DMS153 (cell line): ENCODE measurements around the gene FRMPD2.
"Not testable (repeated sequence)": the region's sequence is repeated elsewhere in the genome, so short reads cannot be mapped to it uniquely, and the experiment has no call there.

Source experiments
- DNase-seq: peaks from one replicate; lab custom pipeline; 2025; lab: John Stamatoyannopoulos, UW

The FRMPD2 gene

DNA sequence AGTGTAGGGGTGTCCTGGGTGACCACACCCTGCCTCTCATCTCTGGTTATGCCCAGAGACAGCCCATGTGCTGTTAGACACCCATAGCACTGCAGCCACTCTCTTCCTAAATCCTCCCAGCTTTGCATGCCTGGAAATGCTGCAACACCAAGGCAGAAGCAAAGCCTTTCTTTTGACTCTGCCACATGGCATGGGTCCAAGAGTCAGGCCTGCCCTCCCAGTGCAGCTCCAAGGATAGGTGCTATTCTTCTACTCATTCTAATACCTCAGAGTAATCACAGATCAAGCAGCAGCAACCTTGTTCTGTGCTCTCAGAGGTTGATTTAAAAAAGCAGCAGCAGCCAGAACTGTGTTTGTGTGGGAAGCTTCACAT is 23.4 kb downstream of the FRMPD2 start:
- DNase-seq, result peak; percentile 80

DNA sequence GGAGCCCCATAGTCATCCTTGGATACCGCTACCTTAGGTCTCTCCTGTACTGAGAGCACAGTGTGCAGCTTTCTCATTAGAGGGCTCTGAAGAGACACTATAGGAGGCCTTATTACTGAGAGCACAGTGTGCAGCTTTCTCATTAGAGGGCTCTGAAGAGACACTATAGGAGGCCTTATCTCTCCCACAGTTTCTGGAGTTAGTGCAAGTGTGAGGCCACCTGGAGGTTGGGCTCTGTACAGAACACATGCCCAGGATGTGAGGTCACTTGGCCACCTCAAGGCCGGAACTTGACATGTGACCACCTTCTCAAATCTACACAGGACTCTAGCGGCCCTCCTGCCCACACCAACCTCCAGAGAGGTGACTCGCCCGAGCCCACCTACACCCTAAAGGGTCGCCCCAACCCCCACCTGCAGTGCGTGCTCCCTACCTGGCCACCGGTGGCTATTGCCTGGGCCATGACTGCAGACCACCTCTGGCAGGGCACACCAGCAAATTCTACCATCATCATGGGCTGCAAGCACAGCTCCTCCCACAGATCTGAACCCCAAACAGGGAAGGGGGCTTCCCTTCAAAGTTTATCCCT is 24.6 kb downstream of the FRMPD2 start:
- no peak for DNase-seq

DNA sequence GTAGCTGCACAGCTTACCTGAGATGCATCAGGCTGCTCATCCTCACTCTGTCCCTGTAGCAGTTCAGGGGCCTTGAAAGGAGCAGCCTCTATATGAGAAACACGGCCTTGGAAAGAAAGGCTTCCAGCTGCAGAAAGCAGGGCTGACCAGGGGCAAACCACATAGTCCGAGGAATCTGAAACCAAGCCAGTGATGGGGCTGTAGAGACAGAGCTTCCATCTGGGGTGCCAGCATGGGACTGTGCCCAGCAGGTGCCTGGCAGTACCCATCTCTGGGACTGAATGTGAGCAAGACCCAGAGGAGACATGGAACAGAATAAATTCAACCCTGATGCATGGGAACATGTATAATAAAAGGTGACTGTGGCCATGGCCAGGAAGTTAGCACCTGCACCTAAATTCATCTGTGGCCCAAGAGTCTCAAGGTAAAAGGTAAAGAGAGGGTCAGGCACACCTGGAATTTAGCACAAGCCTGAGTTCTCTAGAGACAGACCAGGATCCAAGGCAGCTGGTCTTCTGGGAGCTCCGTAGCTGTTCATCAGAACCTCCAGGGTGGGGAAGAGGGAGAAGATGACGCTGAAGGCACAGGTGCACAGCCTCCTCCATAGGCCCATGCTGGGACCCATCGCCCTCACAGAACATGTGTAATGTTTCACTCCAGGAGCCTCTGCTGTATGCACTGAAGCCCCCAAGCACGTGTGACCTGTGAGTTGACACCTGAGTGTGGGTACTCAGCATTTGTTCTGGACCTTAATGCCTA is 25.3 kb downstream of the FRMPD2 start:
- DNase-seq, result no peak

DNA sequence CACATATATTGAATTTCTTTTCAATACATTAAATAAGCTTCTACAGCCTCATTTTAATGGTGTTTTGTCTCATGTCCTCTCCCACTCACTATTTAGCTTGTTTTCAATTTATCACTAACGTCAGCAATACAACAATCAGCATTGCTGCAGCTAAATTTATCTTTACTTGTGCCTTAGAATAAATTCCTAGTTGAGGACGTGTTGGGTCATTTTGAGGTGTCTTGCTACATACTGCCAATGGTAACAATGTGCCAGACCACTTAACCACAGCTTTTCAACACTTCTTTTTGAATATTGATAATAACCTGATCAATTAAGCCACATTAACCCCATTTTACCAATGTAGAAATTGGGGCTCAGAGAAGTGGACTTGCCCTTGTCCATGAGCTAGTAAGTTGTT is 26.0 kb downstream of the FRMPD2 start:
- no peak for DNase-seq

DNA sequence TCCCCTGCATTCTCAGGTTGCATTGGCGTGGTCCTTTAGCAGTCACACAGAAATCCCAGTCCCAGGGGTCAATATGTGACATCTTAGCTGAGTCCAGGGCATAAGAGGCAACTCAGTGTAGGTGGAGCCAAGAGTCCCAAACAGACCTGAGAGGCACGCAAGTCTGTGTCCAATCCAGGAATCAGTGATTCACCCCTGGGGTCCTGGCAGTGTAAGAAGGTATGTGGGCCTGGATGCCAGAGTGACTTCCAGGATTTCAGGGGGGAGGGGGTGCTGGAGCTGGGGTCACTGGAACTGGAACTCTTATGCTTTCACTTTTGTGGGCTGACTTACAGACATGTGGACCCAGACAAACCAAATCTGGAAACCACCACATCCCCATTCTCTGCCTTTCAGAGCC is 26.8 kb downstream of the FRMPD2 start:
- no peak for DNase-seq

DNA sequence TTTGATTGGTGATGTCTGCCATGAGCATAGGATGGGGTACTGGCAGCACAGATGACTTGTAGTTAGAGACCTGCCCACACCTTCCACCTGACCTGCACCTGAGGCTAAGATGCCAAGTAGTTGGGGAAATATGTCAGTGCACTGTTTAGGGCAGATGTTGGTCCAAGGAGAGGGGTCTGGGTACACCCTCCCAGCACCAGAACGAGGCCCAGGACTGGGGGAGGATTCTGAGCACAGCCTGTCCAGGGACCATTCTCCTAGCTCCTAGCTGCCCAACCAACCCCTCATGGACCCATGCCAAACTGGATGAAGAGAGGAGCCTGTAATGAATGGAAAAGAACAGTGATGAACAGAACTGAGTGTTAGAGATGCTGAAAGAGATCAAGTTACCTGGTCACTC is 28.0 kb downstream of the FRMPD2 start:
- no peak for DNase-seq

DNA sequence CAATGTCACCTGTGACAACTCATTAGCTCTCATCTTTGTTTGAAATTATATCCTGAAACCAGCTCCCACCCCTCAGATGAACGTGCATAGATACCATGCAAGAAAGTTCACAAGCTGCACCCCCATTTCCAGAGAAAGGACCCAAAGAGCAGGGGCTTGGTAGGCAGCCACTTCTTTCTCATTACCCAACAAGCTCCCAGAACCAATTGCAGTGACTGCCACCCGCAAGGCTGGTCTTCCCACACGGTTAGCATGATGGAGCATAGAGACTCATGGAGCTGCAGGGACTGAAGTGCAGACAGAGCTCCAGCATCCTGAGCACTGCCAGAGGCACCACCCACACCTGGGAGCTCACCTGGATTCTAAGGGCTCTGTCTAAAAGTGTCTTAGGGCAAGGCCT is 28.5 kb downstream of the FRMPD2 start:
- DNase-seq, result no peak

DNA sequence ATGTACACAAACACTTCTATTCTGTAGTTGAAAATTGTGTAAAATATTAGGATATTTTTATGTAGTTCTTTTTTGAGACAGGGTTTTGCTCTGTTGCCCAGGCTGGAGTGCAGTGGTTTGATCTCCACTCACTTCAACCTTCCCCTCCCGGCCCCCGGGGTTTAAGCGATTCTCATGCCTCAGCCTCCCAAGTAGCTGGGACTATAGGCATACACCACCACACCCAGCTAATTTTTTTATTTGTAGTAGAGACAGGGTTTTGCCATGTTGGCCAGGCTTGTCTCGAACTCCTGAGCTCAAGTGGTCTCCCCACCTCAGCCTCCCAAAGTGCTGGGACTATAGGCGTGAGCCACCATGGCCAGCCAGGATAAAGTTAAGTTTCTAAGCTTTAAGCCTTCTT is 30.6 kb downstream of the FRMPD2 start:
- not testable (repeated sequence) for DNase-seq

DNA sequence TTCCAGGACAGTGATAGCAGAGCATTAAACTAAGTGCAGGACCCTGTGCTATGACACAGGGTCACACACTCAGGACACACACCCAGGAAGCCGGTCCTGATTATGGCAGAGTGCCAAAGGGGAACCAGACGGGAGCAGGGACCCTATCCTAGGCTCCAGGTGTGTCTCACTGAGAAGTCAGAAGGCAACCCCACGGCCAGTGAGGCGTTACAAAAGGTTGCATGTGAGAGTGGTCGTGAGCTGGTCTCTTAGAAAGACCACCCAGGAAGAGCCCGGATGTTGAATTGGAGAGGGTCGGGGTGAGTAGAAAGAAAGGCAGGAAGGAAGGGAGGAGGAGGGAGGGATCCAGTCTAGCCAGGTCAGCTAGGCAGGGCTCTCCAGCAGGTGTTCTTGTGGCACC is 31.0 kb downstream of the FRMPD2 start:
- peak; percentile 40 for DNase-seq

DNA sequence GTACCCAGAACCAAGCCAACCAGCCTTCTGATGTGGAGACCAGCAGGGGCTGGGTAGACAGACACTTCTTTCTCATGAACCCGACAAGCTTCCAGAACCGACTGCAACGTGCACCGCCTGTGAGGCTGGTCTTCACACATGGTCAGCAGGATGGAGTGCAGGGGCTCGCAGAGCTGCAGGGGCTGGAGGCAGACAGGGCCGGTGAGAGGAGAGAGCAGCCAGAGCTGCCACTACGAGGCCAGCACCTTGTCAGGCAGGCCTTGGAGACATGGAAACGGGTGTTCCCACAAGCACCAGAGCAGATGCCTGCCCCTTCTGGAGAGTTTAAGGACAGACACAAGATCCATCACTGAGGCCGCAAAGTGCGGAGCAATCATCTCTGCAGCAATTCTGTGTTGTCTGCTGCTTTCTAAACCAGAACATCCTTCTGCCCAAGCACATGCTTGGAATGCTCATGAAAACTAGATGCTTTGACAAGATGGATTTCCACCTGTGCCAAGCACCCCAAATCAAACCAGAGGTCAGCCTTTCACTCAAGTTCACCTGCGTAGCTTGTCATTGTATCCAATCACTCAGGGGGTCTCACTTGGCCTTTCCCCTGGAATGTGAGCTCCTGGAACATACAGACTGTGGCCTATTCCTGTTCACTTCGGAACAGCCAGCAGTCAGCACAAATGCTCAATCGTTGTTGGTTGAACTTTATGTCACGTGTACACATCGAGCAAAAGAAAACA is 32.2 kb downstream of the FRMPD2 start:
- no peak for DNase-seq

DNA sequence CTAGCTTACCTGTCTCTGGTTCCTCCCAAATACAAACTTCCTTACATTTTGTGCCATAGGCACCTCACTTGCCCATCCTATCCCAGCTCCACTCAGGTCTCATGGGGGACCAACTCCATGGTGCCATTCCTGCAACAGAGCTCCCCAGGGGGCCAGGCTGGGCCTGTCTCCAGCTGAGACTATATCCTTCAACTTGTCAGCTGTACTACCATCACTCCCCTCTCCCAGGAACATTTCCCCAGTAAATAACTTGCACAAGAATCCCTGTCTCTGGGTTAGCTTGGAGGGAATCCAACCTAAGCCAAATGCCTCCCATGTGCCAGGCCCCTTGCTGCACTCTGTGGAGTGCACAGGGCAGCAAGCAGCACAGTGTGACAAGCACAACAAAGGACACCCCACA is 33.2 kb downstream of the FRMPD2 start:
- no peak for DNase-seq

DNA sequence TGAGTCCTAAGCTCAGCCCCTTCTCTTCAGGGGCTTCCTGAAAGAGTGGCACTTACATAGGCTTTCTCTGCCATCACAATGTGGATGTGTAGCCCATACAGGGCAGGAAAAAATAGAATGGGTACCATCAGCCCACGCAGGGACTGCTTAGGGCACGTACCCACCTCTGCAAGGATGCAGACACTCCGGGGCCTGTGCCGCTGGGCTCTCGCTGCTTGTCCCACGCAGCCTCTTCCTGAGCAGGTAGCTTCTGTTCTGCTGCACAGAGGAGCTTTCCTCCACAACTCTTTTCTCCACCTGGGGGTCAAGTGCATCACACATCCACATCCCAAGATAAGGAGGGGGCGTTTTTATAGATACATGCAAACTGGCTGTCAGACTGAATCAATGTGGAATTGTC is 34.3 kb downstream of the FRMPD2 start:
- DNase-seq, result no peak

DNA sequence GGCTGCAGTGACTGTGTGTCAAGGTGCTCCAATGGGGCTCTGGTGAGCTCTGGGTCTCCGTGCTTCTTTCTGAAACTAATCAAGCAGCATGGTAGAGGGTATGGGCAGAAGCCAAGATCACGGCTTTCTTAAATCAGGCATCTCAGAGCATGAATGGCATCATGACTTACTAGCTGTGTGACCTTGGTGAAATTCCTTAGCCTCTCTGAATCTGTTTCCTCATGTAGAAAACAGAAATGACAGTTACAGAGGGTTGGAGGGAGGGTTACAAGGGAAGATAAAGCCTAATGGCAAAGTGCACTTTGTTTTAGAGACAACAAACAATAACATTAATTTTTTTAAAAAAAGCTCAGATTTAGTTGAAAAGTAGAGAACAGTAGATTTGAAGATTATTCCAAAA is 34.9 kb downstream of the FRMPD2 start:
- no peak for DNase-seq

DNA sequence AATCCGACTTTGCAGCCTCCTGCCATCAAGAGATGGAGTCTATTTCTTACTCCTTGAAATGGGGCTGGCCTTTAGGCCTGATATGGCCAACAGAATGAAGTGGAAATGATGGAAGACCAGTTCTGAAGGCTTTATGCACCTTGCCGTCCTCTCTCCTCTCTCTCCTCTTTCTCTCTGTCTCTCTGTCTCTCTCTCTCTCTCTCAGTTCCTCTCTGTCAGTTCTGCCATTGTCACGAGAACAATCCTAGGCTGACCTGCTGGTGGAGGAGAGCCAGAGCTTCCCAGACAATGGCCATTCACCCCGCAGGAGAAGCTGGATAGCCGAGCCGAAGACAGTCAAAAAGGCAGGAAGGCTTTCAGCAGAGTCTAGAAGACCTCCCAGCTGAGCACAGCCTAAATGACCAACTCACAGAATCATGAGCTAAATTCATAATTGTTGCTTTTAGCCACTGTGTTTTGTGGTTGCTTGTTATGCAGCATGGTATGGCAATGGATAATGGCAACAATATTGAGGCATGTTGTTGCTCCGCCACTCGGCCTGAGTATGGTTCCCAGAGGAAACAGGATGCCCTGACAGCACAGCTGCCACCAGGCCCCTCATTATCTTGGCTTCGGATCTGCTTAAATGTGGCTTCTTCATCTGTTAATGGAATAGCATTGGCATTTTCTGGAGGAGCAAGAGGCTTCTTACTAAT is 35.5 kb downstream of the FRMPD2 start:
- no peak for DNase-seq

DNA sequence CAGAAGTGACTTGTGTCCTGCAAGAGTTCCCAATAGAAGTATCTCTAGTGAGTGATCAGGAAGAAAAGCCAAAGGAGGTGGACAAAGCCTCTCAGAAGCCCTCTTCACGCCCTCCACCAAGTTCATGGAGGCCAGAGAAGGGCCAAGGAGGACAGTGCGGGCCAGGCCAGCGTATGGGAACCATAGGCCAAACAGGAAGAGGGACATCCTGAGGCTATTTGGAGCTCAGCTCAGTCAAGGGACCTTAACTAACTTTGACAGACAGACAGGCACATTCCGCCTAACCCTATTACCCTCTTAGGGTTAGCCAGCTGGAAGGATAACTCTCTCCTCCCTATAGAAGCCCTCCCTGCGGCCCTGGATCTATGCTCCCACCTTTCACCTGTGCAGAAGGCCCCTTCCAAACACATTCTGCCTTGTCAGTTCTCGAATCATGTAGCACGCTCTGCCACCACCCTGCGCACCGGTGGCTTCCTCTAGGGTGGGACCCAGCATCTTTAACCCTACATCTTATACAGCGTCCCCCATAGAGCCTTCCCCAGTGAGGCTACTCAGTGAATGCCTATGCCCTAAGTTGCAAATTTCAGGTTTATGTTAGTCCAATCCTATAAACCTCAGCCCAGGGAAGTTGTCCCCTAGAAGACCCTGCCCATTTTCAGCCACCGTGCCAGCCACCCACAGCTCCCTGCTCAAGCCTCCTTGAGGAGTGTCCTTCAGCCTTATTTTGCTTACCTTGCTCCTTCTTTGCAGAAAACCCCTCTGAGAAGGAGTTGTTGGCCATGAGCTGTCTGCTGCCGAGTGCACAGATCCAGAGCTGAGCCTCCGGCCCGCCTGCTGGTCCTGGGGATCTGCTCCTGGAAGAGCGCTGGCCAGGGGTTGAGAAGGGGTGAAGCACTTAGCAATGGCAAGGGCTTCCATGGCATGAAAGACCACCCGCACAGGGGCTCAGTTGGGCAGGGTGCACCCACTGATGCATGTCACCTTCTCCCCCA is 36.9 kb downstream of the FRMPD2 start:
- DNase-seq, result no peak

DNA sequence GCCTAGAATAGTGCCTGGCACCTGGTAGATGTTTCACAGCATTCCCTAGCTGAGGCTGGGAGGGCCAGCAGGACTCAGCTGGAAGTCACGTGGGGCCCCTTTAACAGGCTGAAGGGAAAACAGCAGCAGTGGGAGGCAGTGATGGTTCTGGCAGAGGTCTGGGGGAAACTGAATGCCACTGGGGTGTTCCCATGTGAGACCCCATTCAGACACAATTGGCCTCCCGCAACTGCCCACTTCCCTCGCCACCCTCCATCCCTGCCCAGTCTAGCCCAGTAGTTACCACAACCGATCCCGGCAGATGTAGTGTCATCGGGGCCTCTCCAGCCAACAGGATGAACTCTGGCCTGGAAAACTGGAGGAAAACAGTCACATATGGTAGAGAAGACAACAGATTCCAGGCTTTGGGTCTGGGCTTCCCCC is 38.3 kb downstream of the FRMPD2 start:
- DNase-seq, result no peak

DNA sequence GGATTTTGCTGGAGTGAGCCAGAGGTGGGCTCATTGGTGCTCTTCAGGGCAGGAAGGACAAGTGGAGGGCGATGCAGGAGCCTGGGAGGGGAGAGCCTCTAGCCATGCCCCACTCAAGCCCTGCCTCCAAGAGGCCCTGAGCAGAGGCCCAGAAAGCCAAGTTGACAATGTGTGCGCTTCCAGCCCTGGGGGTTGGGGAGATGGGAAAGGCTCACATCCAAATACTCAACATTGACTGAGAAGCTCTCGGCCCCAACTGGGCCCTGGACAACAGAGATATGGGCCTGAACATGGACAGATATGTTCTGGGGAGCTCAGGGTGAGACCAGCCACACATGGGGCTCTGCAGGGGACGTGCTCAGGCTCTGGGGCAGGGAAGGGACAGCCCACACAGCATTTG is 39.0 kb downstream of the FRMPD2 start:
- DNase-seq, result no peak

DNA sequence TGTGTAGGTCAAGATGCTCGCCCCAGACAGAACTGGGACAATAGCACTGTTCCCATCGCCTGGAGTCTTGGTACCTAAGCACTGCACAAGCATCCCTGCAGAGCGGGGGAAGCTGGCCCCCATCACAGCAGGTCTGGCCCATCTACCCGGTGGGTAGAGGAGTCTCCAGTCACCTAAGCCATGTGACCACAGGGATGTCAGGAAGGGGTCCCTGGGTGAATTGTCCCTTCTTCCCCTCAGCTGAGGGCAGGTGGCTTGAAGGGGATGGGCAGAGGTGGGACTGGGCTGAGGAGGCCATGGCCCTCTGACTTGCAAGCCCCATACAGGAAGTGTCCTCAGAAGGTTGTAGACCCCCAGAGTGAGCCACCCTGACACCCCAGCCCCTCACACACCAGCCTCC is 39.7 kb downstream of the FRMPD2 start:
- DNase-seq, result no peak

DNA sequence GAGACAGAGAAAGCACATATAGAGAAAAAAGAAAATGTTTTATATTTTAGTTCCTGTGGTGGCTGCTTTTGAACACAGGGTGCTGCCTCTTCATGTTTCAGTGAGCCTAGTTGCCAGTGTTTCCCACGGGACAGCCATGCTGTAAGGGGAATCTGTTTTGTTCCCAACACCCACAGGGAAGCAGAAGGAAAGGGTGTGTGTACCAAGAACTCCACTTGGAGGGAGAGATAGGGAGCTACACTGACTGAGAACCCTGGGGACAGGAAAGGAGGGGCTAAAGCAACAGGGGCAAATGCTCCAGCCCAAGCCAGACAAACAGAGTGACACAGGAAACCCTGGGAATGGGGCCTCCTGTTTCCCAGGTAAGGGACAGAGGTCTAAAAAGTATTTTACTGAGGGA is 40.2 kb downstream of the FRMPD2 start:
- DNase-seq, result peak; percentile 35

DNA sequence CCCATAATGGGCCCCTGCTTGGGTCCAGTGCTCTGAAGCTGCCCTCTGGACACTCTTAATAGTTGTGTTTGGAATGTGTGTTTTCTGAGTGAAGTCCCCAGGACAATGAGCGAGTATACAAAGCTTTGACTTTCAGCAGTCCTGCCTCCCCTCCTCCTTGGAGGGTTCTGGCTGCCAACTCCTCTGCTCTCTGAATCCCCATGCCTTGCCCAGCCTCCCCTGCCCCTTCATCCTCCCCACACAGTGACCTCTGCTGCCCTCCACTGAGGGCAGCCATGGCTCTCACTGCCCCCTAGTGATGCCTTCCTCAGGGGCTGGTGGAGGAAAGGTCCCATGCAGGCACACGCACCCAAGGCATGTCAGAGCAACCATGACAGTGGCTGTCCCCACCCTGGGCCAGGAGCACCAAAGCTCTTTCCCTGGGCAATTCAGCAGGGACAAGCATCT is 40.9 kb downstream of the FRMPD2 start:
- no peak for DNase-seq

DNA sequence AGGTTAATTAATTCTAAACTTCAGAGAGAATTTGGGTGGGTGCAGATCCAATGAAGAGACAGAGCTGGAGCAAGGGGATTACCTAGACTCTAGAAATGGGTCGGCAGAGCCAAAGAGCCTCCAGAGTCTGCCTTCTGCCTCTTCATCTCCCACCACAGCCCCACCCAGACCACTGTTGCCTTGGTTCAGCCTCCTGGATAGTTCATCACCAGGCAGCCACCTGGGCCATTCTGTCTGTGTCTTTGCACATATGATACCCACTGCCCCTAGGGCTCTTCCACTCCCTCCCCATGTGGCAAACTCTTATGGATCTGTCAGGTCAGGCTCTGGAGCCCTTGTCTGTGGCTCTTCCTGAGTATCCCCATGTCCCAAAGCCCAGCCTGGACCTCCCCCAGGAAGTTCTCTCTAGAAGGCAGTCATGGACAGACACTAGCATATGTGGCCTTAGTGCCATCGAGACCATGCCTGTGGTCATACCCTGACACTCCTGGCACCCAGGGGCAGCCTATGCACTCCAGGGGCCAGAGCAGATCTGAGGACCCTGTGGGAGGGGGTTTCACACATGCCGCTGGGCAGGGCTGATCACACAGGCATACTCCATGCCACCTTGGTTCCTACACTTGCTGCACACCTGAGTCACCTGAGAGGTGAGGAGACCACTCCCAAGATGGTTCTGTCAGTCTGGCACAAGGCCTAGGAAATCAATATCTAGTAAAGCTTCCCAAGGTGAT is 41.6 kb downstream of the FRMPD2 start:
- no peak for DNase-seq
